HG03280 (cell line): ENCODE data around the gene KNOP1.

Experiments used
- ATAC-seq: cut with Tn5 transposase; IDR thresholded peaks from one replicate; pipeline ENCODE4 v1.9.1; 2021; ENCODE audit warnings: mild to moderate bottlenecking, moderate library complexity; ENCODE audit not compliant: unreplicated experiment

KNOP1 gene

GRCh38 chr16:19708296-19709205 lies 9.5 kb downstream of the KNOP1 start:
- ATAC-seq = no peak

- no peak for ATAC-seq
These were observed 10.3 kb downstream of the KNOP1 start for GRCh38 chr16:19707569-19708295.

- no peak for ATAC-seq
These were observed 11.2 kb downstream of the KNOP1 start for GRCh38 chr16:19706846-19707245.

GRCh38 chr16:19705843-19706242 lies 12.2 kb downstream of the KNOP1 start:
- ATAC-seq = no peak

GRCh38 chr16:19705146-19705501 lies 12.9 kb downstream of the KNOP1 start:
- no peak for ATAC-seq

- ATAC-seq = no peak
These were observed 13.5 kb downstream of the KNOP1 start for GRCh38 chr16:19704321-19705145.

GRCh38 chr16:19703172-19703889 lies 14.7 kb downstream of the KNOP1 start:
- no peak for ATAC-seq

- ATAC-seq = no peak
These were observed 16.9 kb downstream of the KNOP1 start for GRCh38 chr16:19701091-19701490.

GRCh38 chr16:19700319-19700781 lies 17.7 kb downstream of the KNOP1 start:
- no peak for ATAC-seq

GRCh38 chr16:19699472-19699871 lies 18.6 kb downstream of the KNOP1 start:
- no peak for ATAC-seq

GRCh38 chr16:19698480-19699465 lies 19.3 kb downstream of the KNOP1 start:
- ATAC-seq = no peak

GRCh38 chr16:19697756-19698318 lies 20.2 kb downstream of the KNOP1 start:
- no peak for ATAC-seq

- ATAC-seq = no peak
These were observed 21.1 kb downstream of the KNOP1 start for GRCh38 chr16:19696961-19697360.

- ATAC-seq = no peak
These were observed 21.7 kb downstream of the KNOP1 start for GRCh38 chr16:19696328-19696727.

- ATAC-seq = no peak
These were observed 23.0 kb downstream of the KNOP1 start for GRCh38 chr16:19694989-19695388.

GRCh38 chr16:19691161-19691711 lies 26.8 kb downstream of the KNOP1 start:
- ATAC-seq = no peak

GRCh38 chr16:19690196-19690595 lies 27.8 kb downstream of the KNOP1 start:
- no peak for ATAC-seq

GRCh38 chr16:19689342-19689741 lies 28.7 kb downstream of the KNOP1 start:
- ATAC-seq = no peak
